Endothelial cell (in vitro differentiated cells): Measurements from ENCODE around the gene CDKAL1. TPM values are rescaled to one million over a fixed set of nuclear protein-coding genes. Genes with fewer than 3 reads are reported as not detected.

Source experiments
- DNase-seq: peaks from one replicate; pipeline ENCODE4 v3.0.0; 2021; ENCODE audit warnings: low spot score
- H3K27ac Mint-ChIP-seq: one replicate; pipeline ENCODE4 v1.8.0; 2021; ENCODE audit warnings: mixed read lengths, inconsistent platforms; ENCODE audit not compliant: unreplicated experiment
- H3K27me3 Mint-ChIP-seq: one replicate; pipeline ENCODE4 v1.8.0; 2021; ENCODE audit warnings: mild to moderate bottlenecking, moderate library complexity, mixed read lengths, inconsistent platforms; ENCODE audit not compliant: unreplicated experiment
- H3K36me3 Mint-ChIP-seq: one replicate; pipeline ENCODE4 v1.8.0; 2021; ENCODE audit warnings: mild to moderate bottlenecking, low read depth, mixed read lengths, inconsistent platforms; ENCODE audit not compliant: unreplicated experiment
- H3K4me1 Mint-ChIP-seq: one replicate; pipeline ENCODE4 v1.8.0; 2021; ENCODE audit warnings: mild to moderate bottlenecking, mixed read lengths, inconsistent platforms; ENCODE audit not compliant: unreplicated experiment
- H3K4me3 Mint-ChIP-seq: one replicate; pipeline ENCODE4 v1.8.0; 2021; ENCODE audit warnings: mild to moderate bottlenecking, mixed read lengths, inconsistent platforms; ENCODE audit not compliant: unreplicated experiment
- H3K9me3 Mint-ChIP-seq: one replicate; pipeline ENCODE4 v1.8.0; 2021; ENCODE audit warnings: mixed read lengths, inconsistent platforms; ENCODE audit not compliant: unreplicated experiment
- CTCF ChIP-seq: fragments of 200-600 bp; sonication (generic); IDR thresholded peaks from one replicate; pipeline ENCODE4 v1.5.0; 2021; ENCODE audit warnings: antibody characterized with exemption; ENCODE audit not compliant: unreplicated experiment
- total RNA-seq: library from RNA; stranded (reverse); fragmentation: NEBNext Ultra II Directional; extraction: Animal tissue kit (Norgen Biotek cat#: 25700); gene quantifications from one replicate; pipeline ENCODE4 v1.2.1, GENCODE V29; 2021; ENCODE audit not compliant: unreplicated experiment

The CDKAL1 gene
- total RNA-seq, 1 donor from 2014 or later, result 43.9 TPM

DNA sequence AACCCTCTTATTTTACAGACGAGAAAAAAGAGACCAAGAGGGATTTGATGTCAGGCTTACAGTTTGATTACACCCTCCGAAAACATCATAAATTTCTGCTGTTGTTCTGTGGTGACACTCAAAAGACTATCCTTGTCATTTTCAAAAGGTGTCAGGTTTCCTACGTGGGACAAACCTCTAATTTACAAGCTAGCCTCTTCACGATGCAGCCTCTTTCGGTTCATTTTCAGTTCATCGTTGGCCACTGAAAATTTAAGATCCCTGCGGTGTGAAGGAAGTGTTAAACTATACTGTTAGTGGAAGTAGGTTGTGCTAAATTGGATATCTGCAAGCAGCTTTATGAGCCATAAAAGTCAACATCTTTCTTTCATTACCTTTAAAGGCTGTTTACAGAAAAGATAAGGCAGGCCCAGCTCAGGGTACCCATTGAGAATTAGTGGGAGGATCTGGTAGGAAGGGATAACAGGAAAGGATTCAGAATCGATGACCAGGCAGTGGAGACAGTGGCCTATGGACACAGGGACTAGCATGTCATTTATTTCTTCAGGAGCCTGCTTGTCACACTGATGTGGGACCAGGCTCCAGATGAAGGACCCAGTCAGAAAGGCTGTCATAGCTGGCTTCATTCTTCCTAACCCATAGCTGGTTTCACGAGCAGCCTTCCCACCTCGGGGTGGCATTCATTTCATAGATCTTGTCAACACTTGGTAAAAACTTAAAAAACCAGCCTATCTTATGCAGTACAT is 730.2 kb downstream of the CDKAL1 start:
- no peak for TF ChIP-seq CTCF
- H3K27ac Mint-ChIP-seq, result no peak overlapping the region
- peaks cover 2% of the 10 kb centered on the region for H3K4me1 Mint-ChIP-seq
- H3K4me3 Mint-ChIP-seq, result no peak overlapping the region
- H3K36me3 Mint-ChIP-seq, result no peaks in the 10 kb centered on the region
- DNase-seq, result no peak
- no peaks in the 10 kb centered on the region for H3K27me3 Mint-ChIP-seq
- H3K9me3 Mint-ChIP-seq, result no peaks in the 10 kb centered on the region

DNA sequence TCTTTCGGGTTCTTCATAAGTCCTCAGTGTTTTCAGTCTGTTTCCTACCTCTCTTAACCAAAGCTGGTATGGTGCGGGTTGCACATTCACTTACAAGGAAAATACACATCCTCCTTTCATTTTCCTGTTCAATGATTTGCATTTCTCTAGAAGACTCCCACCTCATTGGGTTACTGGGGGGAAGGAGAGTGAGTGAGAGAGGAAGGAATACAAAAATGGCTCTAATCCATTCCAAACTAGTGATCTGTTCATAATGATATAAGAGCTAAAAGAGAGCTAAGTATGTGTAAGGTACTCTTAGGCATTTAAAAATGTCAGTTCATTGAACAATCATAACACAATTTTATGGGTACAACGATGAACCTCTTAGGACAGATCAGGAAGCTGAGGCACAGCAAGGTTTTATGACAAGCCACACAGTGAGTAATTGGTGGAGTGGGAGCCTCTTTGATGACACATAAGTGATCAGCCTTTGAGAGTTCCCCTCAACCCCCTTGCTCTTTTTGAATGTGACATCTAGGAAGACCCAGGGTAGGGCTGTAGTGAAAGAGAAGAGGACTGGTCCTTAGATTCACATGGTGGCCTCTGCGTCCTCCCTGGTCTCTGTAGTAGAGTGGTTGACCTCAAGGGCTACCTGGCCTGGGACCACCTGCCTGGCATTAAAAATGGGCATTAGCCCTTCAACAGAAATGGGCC is 730.9 kb downstream of the CDKAL1 start:
- TF ChIP-seq CTCF, result no peak
- DNase-seq, result no peak
- Mint-ChIP-seq H3K4me1 (peaks cover 2% of the 10 kb centered on the region), H3K9me3 (no peaks in the 10 kb centered on the region), H3K27ac (no peak overlapping the region), H3K4me3 (no peak overlapping the region), H3K36me3 (no peaks in the 10 kb centered on the region), H3K27me3 (no peaks in the 10 kb centered on the region)

GRCh38 chr6:21265730-21266044 is 731.4 kb downstream of the CDKAL1 start:
- no peaks in the 10 kb centered on the region for H3K9me3 Mint-ChIP-seq
- peaks cover 2% of the 10 kb centered on the region for H3K4me1 Mint-ChIP-seq
- H3K36me3 Mint-ChIP-seq, result no peaks in the 10 kb centered on the region
- DNase-seq, result no peak
- H3K4me3 Mint-ChIP-seq, result no peak overlapping the region
- no peak for TF ChIP-seq CTCF
- no peak overlapping the region for H3K27ac Mint-ChIP-seq
- no peaks in the 10 kb centered on the region for H3K27me3 Mint-ChIP-seq

DNA sequence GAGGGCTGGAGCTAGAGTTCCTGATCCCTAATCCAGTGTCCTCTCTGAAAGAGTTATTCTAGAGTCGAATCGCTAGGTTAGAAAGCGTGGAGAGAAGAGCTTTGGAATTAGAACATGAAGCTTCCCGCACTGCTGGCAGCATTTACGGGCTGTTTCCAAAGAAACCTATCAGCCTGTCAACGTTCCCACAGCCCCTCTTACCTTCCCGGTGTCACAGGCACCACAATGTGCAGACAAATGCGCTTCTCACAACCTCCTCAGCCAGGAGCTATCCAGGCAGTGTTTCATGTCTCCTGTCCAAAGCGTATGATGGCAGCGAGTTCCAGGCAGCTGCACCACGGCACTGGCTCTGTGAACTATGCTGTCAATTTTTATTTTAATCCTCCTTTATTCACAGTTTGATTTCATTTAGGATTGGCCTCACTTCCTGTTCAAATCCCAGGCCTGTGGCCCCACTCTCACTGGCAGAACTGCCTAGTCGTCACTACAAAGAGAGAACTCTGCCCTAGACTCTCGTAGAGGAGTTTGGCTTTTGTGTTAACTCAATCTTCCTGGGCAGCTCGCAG is 736.5 kb downstream of the CDKAL1 start:
- no peak for TF ChIP-seq CTCF
- H3K4me1 Mint-ChIP-seq, result peaks cover 2% of the 10 kb centered on the region
- H3K27me3 Mint-ChIP-seq, result no peaks in the 10 kb centered on the region
- DNase-seq, result no peak
- no peaks in the 10 kb centered on the region for H3K9me3 Mint-ChIP-seq
- H3K4me3 Mint-ChIP-seq, result no peak overlapping the region
- H3K27ac Mint-ChIP-seq, result no peak overlapping the region
- H3K36me3 Mint-ChIP-seq, result peaks cover 4% of the 10 kb centered on the region
